Transverse colon (tissue), 4 donors: ENCODE measurements around the gene BSND.

Experiments used
- EP300 ChIP-seq: sonication (generic); formaldehyde crosslinking; IDR thresholded peaks from one replicate; pipeline ENCODE4 v1.6.1; 2017; ENCODE audit warnings: antibody characterized with exemption, low read depth
- POLR2A ChIP-seq: fragments of 450-650 bp; IDR thresholded peaks from one replicate; pipeline ENCODE4 v1.6.1; 2016; ENCODE audit warnings: antibody characterized with exemption, mild to moderate bottlenecking, moderate library complexity
- POLR2AphosphoS5 ChIP-seq, 3 donors: sonication (generic); formaldehyde crosslinking; IDR thresholded peaks; one replicate each; pipeline ENCODE4 v1.6.1; 2016; ENCODE audit warnings: antibody characterized with exemption in 3 of 3
- TF ChIP-seq, protein P1 (sequence below), 5 experiments: fragments of 200-600 bp in 3 of 5; fragments of 450-650 bp in 2 of 5; sonication (generic) in 3 of 5; IDR thresholded peaks; 1 replicate in 2 of 5; 2 replicates in 3 of 5; pipeline ENCODE4 v1.5.1; 2016 to 2017; ENCODE audit warnings: antibody characterized with exemption in 5 of 5, inconsistent platforms in 3 of 5, mild to moderate bottlenecking in 2 of 5, moderate library complexity in 1 of 5

DNA sequence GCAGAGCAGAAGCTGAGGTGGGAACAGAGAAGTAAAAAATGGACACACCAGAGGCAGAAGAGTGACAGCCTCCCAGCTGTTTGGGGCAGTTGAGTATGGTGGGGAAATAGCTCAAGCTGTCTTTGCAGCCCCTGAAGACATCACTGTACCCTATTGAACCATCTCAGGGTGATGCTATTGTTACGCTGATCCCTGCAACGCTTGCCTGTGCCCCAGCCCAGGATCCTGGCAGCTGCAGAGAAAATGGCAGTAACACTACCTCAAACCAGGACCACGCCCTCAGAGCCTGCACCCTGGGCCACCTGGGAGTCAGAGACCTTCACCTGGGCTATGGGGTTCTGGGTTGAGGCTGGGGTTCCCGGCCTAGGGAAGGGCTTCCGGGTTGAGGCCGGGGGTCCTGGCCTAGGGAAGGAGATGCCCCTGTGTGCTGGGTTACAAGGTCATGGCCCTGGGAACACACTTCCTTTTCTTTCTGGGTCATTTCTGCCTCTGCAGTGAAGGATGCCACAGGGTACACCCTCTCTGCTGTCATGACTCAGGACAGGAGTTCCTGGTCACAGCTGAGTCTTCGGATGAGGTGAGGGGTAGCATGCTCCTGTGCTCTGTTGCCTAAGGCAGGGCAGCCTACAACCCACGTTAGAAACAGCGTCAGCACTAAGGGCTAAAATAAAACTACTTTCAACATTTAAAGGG lies 11.6 kb downstream of the BSND start:
- TF ChIP-seq EP300: no peak
- TF ChIP-seq, protein P1, sequence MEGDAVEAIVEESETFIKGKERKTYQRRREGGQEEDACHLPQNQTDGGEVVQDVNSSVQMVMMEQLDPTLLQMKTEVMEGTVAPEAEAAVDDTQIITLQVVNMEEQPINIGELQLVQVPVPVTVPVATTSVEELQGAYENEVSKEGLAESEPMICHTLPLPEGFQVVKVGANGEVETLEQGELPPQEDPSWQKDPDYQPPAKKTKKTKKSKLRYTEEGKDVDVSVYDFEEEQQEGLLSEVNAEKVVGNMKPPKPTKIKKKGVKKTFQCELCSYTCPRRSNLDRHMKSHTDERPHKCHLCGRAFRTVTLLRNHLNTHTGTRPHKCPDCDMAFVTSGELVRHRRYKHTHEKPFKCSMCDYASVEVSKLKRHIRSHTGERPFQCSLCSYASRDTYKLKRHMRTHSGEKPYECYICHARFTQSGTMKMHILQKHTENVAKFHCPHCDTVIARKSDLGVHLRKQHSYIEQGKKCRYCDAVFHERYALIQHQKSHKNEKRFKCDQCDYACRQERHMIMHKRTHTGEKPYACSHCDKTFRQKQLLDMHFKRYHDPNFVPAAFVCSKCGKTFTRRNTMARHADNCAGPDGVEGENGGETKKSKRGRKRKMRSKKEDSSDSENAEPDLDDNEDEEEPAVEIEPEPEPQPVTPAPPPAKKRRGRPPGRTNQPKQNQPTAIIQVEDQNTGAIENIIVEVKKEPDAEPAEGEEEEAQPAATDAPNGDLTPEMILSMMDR (IDR thresholded peaks at IDR 0.05): no peak
- no peak for TF ChIP-seq POLR2AphosphoS5 (IDR thresholded peaks at IDR 0.05)
- TF ChIP-seq POLR2A: no peak
